LHCN-M2 (cell line): ENCODE measurements around the gene CNTRL. TPM values are rescaled to one million over a fixed set of nuclear protein-coding genes. Genes with fewer than 3 reads are reported as not detected.

Experiments
- DNase-seq: peaks from one replicate; pipeline ENCODE4 v3.0.0-alpha.2; 2012; ENCODE audit warnings: low read depth
- total RNA-seq: library from RNA; depleted of rRNA; stranded (reverse); fragments of >200 nt; gene quantifications from 2 replicates; pipeline ENCODE4 v1.2.3, GENCODE V29; 2014; rRNA removed

Gene CNTRL
- total RNA-seq, 1 experiment from 2014 or later: 13.5 TPM

DNA sequence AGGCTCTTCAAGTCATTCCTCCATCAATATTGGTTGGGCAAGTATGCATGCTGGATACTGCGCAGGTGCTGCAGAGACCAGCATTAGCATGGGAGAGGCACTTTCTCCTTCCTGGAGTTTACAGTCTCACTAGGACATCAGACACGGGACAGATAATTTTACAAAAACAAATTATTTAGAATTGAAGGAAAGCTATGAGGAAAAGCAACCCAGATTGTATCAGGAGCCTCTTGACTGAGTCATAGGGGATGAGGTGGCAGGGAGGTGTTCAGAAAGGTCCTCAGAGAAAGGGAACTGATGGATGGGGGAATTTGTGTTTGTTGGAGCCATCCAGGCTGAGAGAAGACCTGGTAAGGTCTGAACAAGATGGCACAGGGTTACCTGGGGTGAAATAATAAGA is 151.4 kb downstream of the CNTRL start:
- DNase-seq: no peak

Other genes with a start within 250 kb of the CNTRL start
- gene PSMD5, start 232.0 kb upstream of the CNTRL start, total RNA-seq: 26.9 and 29.0 TPM in 2 replicates
- 77.5 and 79.1 TPM in 2 replicates for gene PHF19, start 197.8 kb upstream of the CNTRL start, total RNA-seq
- gene TRAF1, start 148.2 kb upstream of the CNTRL start, total RNA-seq: 0.90 and 0.98 TPM in 2 replicates
- gene C5, start 24.7 kb upstream of the CNTRL start, total RNA-seq: 3.6 and 4.0 TPM in 2 replicates
- 22.0 and 29.4 TPM in 2 replicates for gene RAB14, start 126.9 kb downstream of the CNTRL start, total RNA-seq
- gene GSN, start 193.2 kb downstream of the CNTRL start, total RNA-seq: 453 and 467 TPM in 2 replicates